Measurements from ENCODE around the gene PRKN.

Gene PRKN

GRCh38 chr6:161412795-161413194, 1314.8 kb downstream of the PRKN start:
- H3K36me3 ChIP-seq (ENCODE audit: control insufficient read depth in 2 of 2, insufficient read depth in 1 of 2, low read length in 2 of 2): no peaks in the 10 kb centered on the region
- TF ChIP-seq EGR2 (tag by site-specific recombination; IDR thresholded peaks at IDR 0.05; ENCODE audit: low read depth): no peak
- TF ChIP-seq ZNF423 (tag by site-specific recombination; IDR thresholded peaks at IDR 0.05): no peak
- TF ChIP-seq IKZF3 (tag by site-specific recombination; IDR thresholded peaks at IDR 0.05): no peak
- TF ChIP-seq ZNF132 (tag by site-specific recombination; IDR thresholded peaks at IDR 0.05; ENCODE audit: borderline replicate concordance): no peak
- 0 out of 2 replicates have a peak, but pooled peaks have one; percentile 17 for TF ChIP-seq ZNF366 (tag by site-specific recombination; conservative IDR thresholded peaks at IDR 0.05)
- no peak for TF ChIP-seq SALL2 (tag by site-specific recombination; IDR thresholded peaks at IDR 0.05; ENCODE audit: borderline replicate concordance)
- no peaks in the 10 kb centered on the region for H3K4me1 ChIP-seq (ENCODE audit: control insufficient read depth, insufficient read depth, low read length)
- H3K27ac ChIP-seq (ENCODE audit: extremely low read depth, low read depth, low read length): no peak overlapping the region
- H3K9me3 ChIP-seq (ENCODE audit: control insufficient read depth, insufficient read depth, low read depth, low read length): no peaks in the 10 kb centered on the region
- POLR2A ChIA-PET: no interaction called here
- CTCF ChIA-PET: interaction anchor here (0.7 kb wide), 2 partner anchors 17 to 1002 kb away, joined by 3 to 4 read pairs; no protein-coding TSS in a partner anchor
- no peak overlapping the region for H3K4me3 ChIP-seq (ENCODE audit: low read depth, low read length)

GRCh38 chr6:161411265-161411944, 1316.2 kb downstream of the PRKN start:
- Histone ChIP-seq H3K27ac (ENCODE audit: extremely low read depth, low read depth, low read length) (no peak overlapping the region), H3K9me3 (ENCODE audit: control insufficient read depth, insufficient read depth, low read depth, low read length) (no peaks in the 10 kb centered on the region), H3K4me3 (ENCODE audit: low read depth, low read length) (no peak overlapping the region), H3K36me3 (ENCODE audit: control insufficient read depth in 2 of 2, insufficient read depth in 1 of 2, low read length in 2 of 2) (no peaks in the 10 kb centered on the region), H3K4me1 (ENCODE audit: control insufficient read depth, insufficient read depth, low read length) (no peaks in the 10 kb centered on the region)
- ChIA-PET POLR2A (no interaction called here), CTCF (no interaction called here)
- no peak for TF ChIP-seq ZNF280D (tag by site-specific recombination; IDR thresholded peaks at IDR 0.05)
- TF ChIP-seq ZNF843 (tag by site-specific recombination; IDR thresholded peaks at IDR 0.05): no peak
- no peak for TF ChIP-seq ZNF677 (tag by site-specific recombination; IDR thresholded peaks at IDR 0.05)
- peak; percentile 40 for TF ChIP-seq SETDB1 (IDR thresholded peaks at IDR 0.05; ENCODE audit: insufficient read length, low read length)
- peak; percentile 71 for TF ChIP-seq ZNF366 (tag by site-specific recombination; conservative IDR thresholded peaks at IDR 0.05)
- TF ChIP-seq OVOL3 (tag by site-specific recombination; IDR thresholded peaks at IDR 0.05): no peak
- no peak for TF ChIP-seq ZSCAN30 (tag by site-specific recombination; IDR thresholded peaks at IDR 0.05)
- no peak for TF ChIP-seq ZNF391 (tag by site-specific recombination; IDR thresholded peaks at IDR 0.05; ENCODE audit: borderline replicate concordance, low read depth)
- no peak for TF ChIP-seq ZBTB44 (tag by site-specific recombination; IDR thresholded peaks at IDR 0.05)
- TF ChIP-seq ZNF704 (tag by site-specific recombination; IDR thresholded peaks at IDR 0.05): no peak

- ChIA-PET POLR2A (no interaction called here), CTCF (interaction anchor here (5.0 kb wide), 1 partner anchor 7 kb away, joined by 37 read pairs; no protein-coding TSS in a partner anchor)
- no peaks in the 10 kb centered on the region for H3K36me3 ChIP-seq (ENCODE audit: control insufficient read depth in 2 of 2, insufficient read depth in 1 of 2, low read length in 2 of 2)
- no peak overlapping the region for H3K4me3 ChIP-seq (ENCODE audit: low read depth, low read length)
- H3K27ac ChIP-seq (ENCODE audit: extremely low read depth, low read depth, low read length): no peak overlapping the region
- no peaks in the 10 kb centered on the region for H3K9me3 ChIP-seq (ENCODE audit: control insufficient read depth, insufficient read depth, low read depth, low read length)
- no peaks in the 10 kb centered on the region for H3K4me1 ChIP-seq (ENCODE audit: control insufficient read depth, insufficient read depth, low read length)
- TF ChIP-seq ZNF354C (tag by site-specific recombination; IDR thresholded peaks at IDR 0.05; ENCODE audit: borderline replicate concordance, low read depth): no peak
- TF ChIP-seq ZNF248 (tag by site-specific recombination; IDR thresholded peaks at IDR 0.05): no peak
- no peak for TF ChIP-seq ZNF148 (tag by site-specific recombination; IDR thresholded peaks at IDR 0.05; ENCODE audit: borderline replicate concordance)
- no peak for TF ChIP-seq HOXA7 (CRISPR knock-in tag; IDR thresholded peaks at IDR 0.05; ENCODE audit: borderline replicate concordance)
- no peak for TF ChIP-seq KLF10 (tag by site-specific recombination; IDR thresholded peaks at IDR 0.05)
Observed at GRCh38 chr6:161410736-161411135, 1316.8 kb downstream of the PRKN start.
